BLaER1 treated with 17β-estradiol and CSF1 and Interleukin-3, amounts not matched to agents 10 nM and 100 nM (cell line): ENCODE results near the gene CPE.
"Not testable (repeated sequence)": the region's sequence is repeated elsewhere in the genome, so short reads cannot be mapped to it uniquely, and the experiment has no call there.

Experiments
- H3K27ac ChIP-seq, 11 experiments: shearing (Covaris generic); formaldehyde crosslinking; 2 replicates each; pipeline ENCODE4 v1.8.1; 2022
- H3K27me3 ChIP-seq, 11 experiments: shearing (Covaris generic); formaldehyde crosslinking; 2 replicates each; pipeline ENCODE4 v1.8.1; 2022
- H3K36me3 ChIP-seq, 11 experiments: shearing (Covaris generic); formaldehyde crosslinking; 2 replicates each; pipeline ENCODE4 v1.8.1; 2022
- H3K4me1 ChIP-seq, 10 experiments: shearing (Covaris generic); formaldehyde crosslinking; 2 replicates each; pipeline ENCODE4 v1.8.1; 2022
- H3K4me2 ChIP-seq, 11 experiments: shearing (Covaris generic); formaldehyde crosslinking; 2 replicates each; pipeline ENCODE4 v1.8.1; 2022
- H3K4me3 ChIP-seq, 10 experiments: shearing (Covaris generic); formaldehyde crosslinking; 2 replicates each; pipeline ENCODE4 v1.8.1; 2022
- H3K9ac ChIP-seq, 11 experiments: shearing (Covaris generic); formaldehyde crosslinking; 2 replicates each; pipeline ENCODE4 v1.8.1; 2022
- H3K9me3 ChIP-seq, 11 experiments: shearing (Covaris generic); formaldehyde crosslinking; replicated peaks in 1 of 11; 2 replicates each; pipeline ENCODE4 v1.8.1; 2022
- H4K20me1 ChIP-seq, 11 experiments: shearing (Covaris generic); formaldehyde crosslinking; 2 replicates each; pipeline ENCODE4 v1.8.1; 2022
- Cebpa-rat ChIP-seq, 11 experiments: shearing (Covaris generic); IDR thresholded peaks; 2 replicates each; pipeline ENCODE4 v1.8.1; 2022

CPE gene

GRCh38 chr4:165477799-165478198, 99.0 kb downstream of the CPE start:
- no peak overlapping the region for H3K27ac ChIP-seq
- no peak overlapping the region for H3K4me2 ChIP-seq
- H4K20me1 ChIP-seq = no peaks in the 10 kb centered on the region
- H3K4me3 ChIP-seq = no peak overlapping the region
- H3K9me3 ChIP-seq = peaks cover 31 to 41% (median 37%) of the 10 kb centered on the region in 11 experiments
- no peaks in the 10 kb centered on the region for H3K27me3 ChIP-seq
- H3K9ac ChIP-seq = no peak overlapping the region
- TF ChIP-seq Cebpa-rat (IDR thresholded peaks at IDR 0.05) = no peak
- no peaks in the 10 kb centered on the region for H3K36me3 ChIP-seq
- no peaks in the 10 kb centered on the region for H3K4me1 ChIP-seq

GRCh38 chr4:165478260-165478659, 99.5 kb downstream of the CPE start:
- Histone ChIP-seq H3K4me1 (no peaks in the 10 kb centered on the region), H3K4me3 (no peak overlapping the region), H4K20me1 (no peaks in the 10 kb centered on the region), H3K4me2 (no peak overlapping the region), H3K36me3 (no peaks in the 10 kb centered on the region), H3K27ac (no peak overlapping the region), H3K9ac (no peak overlapping the region), H3K9me3 (peaks cover 27 to 37% (median 33%) of the 10 kb centered on the region in 11 experiments), H3K27me3 (no peaks in the 10 kb centered on the region)
- TF ChIP-seq Cebpa-rat (IDR thresholded peaks at IDR 0.05) = no peak

- Histone ChIP-seq H3K4me3 (no peak overlapping the region), H3K4me1 (no peaks in the 10 kb centered on the region), H3K4me2 (no peak overlapping the region), H3K9ac (no peak overlapping the region), H3K27me3 (no peaks in the 10 kb centered on the region), H3K27ac (no peak overlapping the region), H3K36me3 (no peaks in the 10 kb centered on the region), H3K9me3 (peaks cover 0 to 7% (median 3%) of the 10 kb centered on the region in 11 experiments; a peak in 5 of 22 replicates), H4K20me1 (no peaks in the 10 kb centered on the region)
- no peak for TF ChIP-seq Cebpa-rat (IDR thresholded peaks at IDR 0.05)
These were observed 102.4 kb downstream of the CPE start for GRCh38 chr4:165481053-165481835.

- H4K20me1 ChIP-seq = no peaks in the 10 kb centered on the region
- H3K4me3 ChIP-seq = no peak overlapping the region
- TF ChIP-seq Cebpa-rat (IDR thresholded peaks at IDR 0.05) = no peak
- H3K9ac ChIP-seq = no peak overlapping the region
- no peak overlapping the region for H3K4me2 ChIP-seq
- no peaks in the 10 kb centered on the region for H3K27me3 ChIP-seq
- no peaks in the 10 kb centered on the region for H3K9me3 ChIP-seq
- no peaks in the 10 kb centered on the region for H3K4me1 ChIP-seq
- no peaks in the 10 kb centered on the region for H3K36me3 ChIP-seq
- H3K27ac ChIP-seq = no peak overlapping the region
These were observed 111.0 kb downstream of the CPE start for GRCh38 chr4:165489786-165490185.

GRCh38 chr4:165492583-165492982, 113.8 kb downstream of the CPE start:
- H3K27me3 ChIP-seq, H3K4me3 ChIP-seq, H3K27ac ChIP-seq, H4K20me1 ChIP-seq, H3K4me2 ChIP-seq, H3K4me1 ChIP-seq, H3K9me3 ChIP-seq, H3K9ac ChIP-seq, H3K36me3 ChIP-seq: not testable (repeated sequence)

- no peaks in the 10 kb centered on the region for H3K9me3 ChIP-seq
- H3K4me1 ChIP-seq = no peaks in the 10 kb centered on the region
- no peak for TF ChIP-seq Cebpa-rat (IDR thresholded peaks at IDR 0.05)
- H3K27me3 ChIP-seq = no peaks in the 10 kb centered on the region
- no peak overlapping the region for H3K27ac ChIP-seq
- no peaks in the 10 kb centered on the region for H3K36me3 ChIP-seq
- no peaks in the 10 kb centered on the region for H4K20me1 ChIP-seq
- peak overlapping the region in 5 of 11 experiments; percentile 23 to 69 (median 37); a peak in 10 of 22 replicates for H3K4me2 ChIP-seq
- H3K9ac ChIP-seq = no peak overlapping the region
- H3K4me3 ChIP-seq = no peak overlapping the region
These were observed 114.6 kb downstream of the CPE start for GRCh38 chr4:165493359-165493758.

- Histone ChIP-seq H3K4me3 (no peak overlapping the region), H3K4me2 (no peak overlapping the region)
- TF ChIP-seq Cebpa-rat (IDR thresholded peaks at IDR 0.05) = no peak
These were observed 124.4 kb downstream of the CPE start for GRCh38 chr4:165502916-165503907.

GRCh38 chr4:165504184-165504583, 125.4 kb downstream of the CPE start:
- Histone ChIP-seq H3K4me2 (no peak overlapping the region), H3K9me3 (no peaks in the 10 kb centered on the region), H3K4me1 (no peaks in the 10 kb centered on the region), H3K9ac (no peak overlapping the region), H3K36me3 (no peaks in the 10 kb centered on the region), H3K4me3 (no peak overlapping the region), H3K27me3 (no peaks in the 10 kb centered on the region), H3K27ac (no peak overlapping the region), H4K20me1 (no peaks in the 10 kb centered on the region)
- TF ChIP-seq Cebpa-rat (IDR thresholded peaks at IDR 0.05) = no peak

More at GRCh38 chr4:165502916-165503907, 124.4 kb downstream of the CPE start:
- Histone ChIP-seq H3K36me3 (no peaks in the 10 kb centered on the region), H3K27me3 (no peaks in the 10 kb centered on the region), H3K9ac (no peak overlapping the region), H3K9me3 (no peaks in the 10 kb centered on the region), H4K20me1 (no peaks in the 10 kb centered on the region), H3K4me1 (no peaks in the 10 kb centered on the region), H3K27ac (no peak overlapping the region)

GRCh38 chr4:165505958-165506837, 127.4 kb downstream of the CPE start:
- no peaks in the 10 kb centered on the region for H3K27me3 ChIP-seq
- no peak overlapping the region for H3K27ac ChIP-seq
- no peaks in the 10 kb centered on the region for H3K9me3 ChIP-seq
- TF ChIP-seq Cebpa-rat (IDR thresholded peaks at IDR 0.05) = no peak
- H3K4me3 ChIP-seq = no peak overlapping the region
- H4K20me1 ChIP-seq = no peaks in the 10 kb centered on the region
- H3K9ac ChIP-seq = no peak overlapping the region
- no peak overlapping the region for H3K4me2 ChIP-seq
- H3K4me1 ChIP-seq = no peaks in the 10 kb centered on the region
- no peaks in the 10 kb centered on the region for H3K36me3 ChIP-seq
